ENCODE data around the gene COBL.
A peak's percentile ranks its signal among the peaks of the same experiment; 100 is the strongest.

Gene COBL

DNA sequence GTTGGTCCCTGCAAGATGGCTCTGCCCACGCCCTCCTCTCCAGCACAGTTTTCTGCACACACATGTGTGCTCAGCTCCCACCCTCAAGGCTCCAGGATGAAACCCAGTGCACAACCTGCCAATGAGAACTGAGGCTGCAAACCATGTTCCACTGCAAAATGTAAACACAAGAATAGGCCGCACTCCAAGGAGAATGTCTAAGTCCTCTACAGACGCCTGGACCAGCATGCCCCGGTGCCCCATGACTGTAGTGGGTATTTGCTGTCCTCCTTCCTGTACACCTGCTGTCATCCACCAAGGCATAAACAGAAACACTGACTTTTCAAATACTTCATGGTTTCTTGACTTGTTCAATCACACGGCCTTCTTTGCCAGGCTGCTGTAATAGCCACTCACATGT, 72.6 kb downstream of the COBL start:
- Mint-ChIP-seq H3K4me3 (no peak overlapping the region), H3K27me3 (ENCODE audit: low read depth, poor library complexity) (peaks cover 2% of the 10 kb centered on the region), H3K4me1 (peaks cover 24% of the 10 kb centered on the region), H3K9me3 (no peaks in the 10 kb centered on the region), H3K36me3 (ENCODE audit: low read depth) (no peaks in the 10 kb centered on the region), H3K27ac (no peak overlapping the region)
- DNase-seq: no peak
- TF ChIP-seq CTCF (IDR thresholded peaks at IDR 0.05): no peak

- Mint-ChIP-seq H3K27me3 (ENCODE audit: low read depth, poor library complexity) (no peaks in the 10 kb centered on the region), H3K4me1 (peaks cover 28% of the 10 kb centered on the region), H3K4me3 (no peak overlapping the region), H3K36me3 (ENCODE audit: low read depth) (no peaks in the 10 kb centered on the region), H3K27ac (no peak overlapping the region), H3K9me3 (no peaks in the 10 kb centered on the region)
- TF ChIP-seq CTCF (IDR thresholded peaks at IDR 0.05): no peak
- DNase-seq: no peak
Observed at GRCh38 chr7:51243631-51244030, 73.0 kb downstream of the COBL start.

- no peak overlapping the region for H3K4me3 Mint-ChIP-seq
- H3K36me3 Mint-ChIP-seq (ENCODE audit: low read depth): no peaks in the 10 kb centered on the region
- H3K4me1 Mint-ChIP-seq: peaks cover 34% of the 10 kb centered on the region
- TF ChIP-seq CTCF (IDR thresholded peaks at IDR 0.05): no peak
- no peaks in the 10 kb centered on the region for H3K9me3 Mint-ChIP-seq
- H3K27ac Mint-ChIP-seq: no peak overlapping the region
- DNase-seq: no peak
- no peaks in the 10 kb centered on the region for H3K27me3 Mint-ChIP-seq (ENCODE audit: low read depth, poor library complexity)
Observed at GRCh38 chr7:51242881-51243518, 73.6 kb downstream of the COBL start.

GRCh38 chr7:51242007-51242691, 74.5 kb downstream of the COBL start:
- Mint-ChIP-seq H3K36me3 (ENCODE audit: low read depth) (no peaks in the 10 kb centered on the region), H3K9me3 (no peaks in the 10 kb centered on the region), H3K27ac (peak overlapping the region; percentile 36), H3K4me1 (peaks cover 35% of the 10 kb centered on the region), H3K27me3 (ENCODE audit: low read depth, poor library complexity) (no peaks in the 10 kb centered on the region), H3K4me3 (no peak overlapping the region)
- no peak for TF ChIP-seq CTCF (IDR thresholded peaks at IDR 0.05)
- DNase-seq: no peak

DNA sequence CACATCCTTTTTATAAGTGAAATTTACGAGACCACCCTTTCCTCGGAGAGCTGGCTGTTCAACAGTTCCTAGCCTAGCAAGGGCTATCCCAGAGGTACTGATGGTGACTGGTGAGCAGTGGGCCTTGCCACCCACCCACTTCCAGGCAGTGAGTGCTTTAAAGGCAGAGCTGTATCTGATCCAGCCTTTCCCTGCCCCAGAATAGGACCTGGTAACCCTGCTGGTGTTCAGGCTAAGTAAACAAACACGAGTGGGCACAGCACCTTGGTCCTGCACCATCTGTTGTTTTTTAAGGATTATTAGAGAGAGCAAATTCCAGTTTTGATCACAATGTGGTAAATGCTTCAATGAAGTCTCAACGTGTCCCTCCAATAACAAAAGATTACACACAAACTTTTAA, 75.7 kb downstream of the COBL start:
- Mint-ChIP-seq H3K4me1 (peaks cover 44% of the 10 kb centered on the region), H3K9me3 (no peaks in the 10 kb centered on the region), H3K27me3 (ENCODE audit: low read depth, poor library complexity) (no peaks in the 10 kb centered on the region), H3K4me3 (no peak overlapping the region), H3K27ac (no peak overlapping the region), H3K36me3 (ENCODE audit: low read depth) (no peaks in the 10 kb centered on the region)
- no peak for TF ChIP-seq CTCF (IDR thresholded peaks at IDR 0.05)
- DNase-seq: no peak

GRCh38 chr7:51239691-51240090, 76.9 kb downstream of the COBL start:
- H3K4me1 Mint-ChIP-seq: peaks cover 48% of the 10 kb centered on the region
- no peak for DNase-seq
- H3K9me3 Mint-ChIP-seq: no peaks in the 10 kb centered on the region
- H3K4me3 Mint-ChIP-seq: no peak overlapping the region
- no peaks in the 10 kb centered on the region for H3K36me3 Mint-ChIP-seq (ENCODE audit: low read depth)
- TF ChIP-seq CTCF (IDR thresholded peaks at IDR 0.05): no peak
- H3K27ac Mint-ChIP-seq: no peak overlapping the region
- H3K27me3 Mint-ChIP-seq (ENCODE audit: low read depth, poor library complexity): no peaks in the 10 kb centered on the region
